AG04450 (cell line): ENCODE results near the gene NECAB3. TPM values are rescaled to one million over a fixed set of nuclear protein-coding genes. Genes with fewer than 3 reads are reported as not detected.

Source experiments
- CTCF ChIA-PET: fragments of 300-600, 350-600 bp; formaldehyde crosslinking; extraction: SDS; loops from one replicate; lab custom pipeline; 2022; ENCODE audit warnings: antibody characterized with exemption, inconsistent platforms; lab: Charles Lee
- POLR2A ChIA-PET: fragments of 350-600 bp; formaldehyde crosslinking; extraction: SDS; loops from one replicate; lab custom pipeline; 2021; ENCODE audit warnings: antibody characterized with exemption, inconsistent platforms; lab: Yijun Ruan, JAX
- DNase-seq: peaks from one replicate; pipeline ENCODE4 v3.0.0-alpha.2; 2011; ENCODE audit warnings: low read depth, low spot score
- H3K27ac ChIP-seq: one replicate; pipeline ENCODE4 v1.5.1; 2012; ENCODE audit warnings: low read depth, low read length, control low read depth
- H3K27me3 ChIP-seq: one replicate; pipeline ENCODE4 v1.6.0; 2012; ENCODE audit warnings: low read length; ENCODE audit not compliant: control insufficient read depth, insufficient read depth
- H3K4me3 ChIP-seq: 2 replicates; pipeline ENCODE4 v1.5.1; 2011; ENCODE audit warnings: mild to moderate bottlenecking, low read depth, low read length, control low read depth
- H3K9me3 ChIP-seq: 2 replicates; pipeline ENCODE4 v1.5.1; 2012; ENCODE audit warnings: low read length; ENCODE audit not compliant: control insufficient read depth, insufficient read depth
- polyA plus RNA-seq: library from polyadenylated mRNA; depleted of rRNA; stranded (reverse); fragments of >200 nt; gene quantifications from 2 replicates; pipeline ENCODE4 v1.2.3, GENCODE V29; 2011
- TF ChIP-seq, protein P1 (sequence below): IDR thresholded peaks from 2 replicates; pipeline ENCODE4 v1.5.1; 2011; ENCODE audit warnings: low read depth, low read length, control low read depth, inconsistent platforms

NECAB3 gene
- polyA plus RNA-seq, 1 experiment, result 11.7 TPM

DNA sequence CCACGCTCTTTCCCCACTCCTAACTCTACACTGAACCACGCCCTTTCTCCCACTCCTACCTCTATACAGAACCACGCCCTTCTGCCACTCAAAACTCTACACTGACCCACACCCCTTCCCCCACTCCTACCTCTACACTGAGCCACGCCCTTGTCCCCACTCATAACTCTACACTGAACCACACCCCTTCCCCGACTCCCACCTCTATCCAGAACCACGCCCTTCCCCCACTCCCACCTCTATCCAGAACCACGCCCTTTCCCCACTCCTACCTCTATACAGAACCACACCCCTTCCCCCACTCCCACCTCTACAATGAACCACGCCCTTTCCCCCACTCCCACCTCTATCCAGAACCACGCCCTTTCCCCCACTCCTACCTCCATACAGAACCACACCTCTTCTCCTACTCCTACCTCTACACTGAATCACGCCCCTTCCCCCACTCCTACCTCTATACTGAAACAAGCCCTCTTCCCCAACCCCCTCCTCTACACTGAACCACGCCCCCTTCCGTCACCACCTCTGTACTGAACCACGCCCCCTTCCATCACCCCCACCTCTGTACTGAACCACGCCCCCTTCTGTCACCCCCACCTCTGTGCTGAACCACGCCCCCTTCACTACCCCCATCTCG lies 35.8 kb upstream of the NECAB3 start:
- TF ChIP-seq, protein P1, sequence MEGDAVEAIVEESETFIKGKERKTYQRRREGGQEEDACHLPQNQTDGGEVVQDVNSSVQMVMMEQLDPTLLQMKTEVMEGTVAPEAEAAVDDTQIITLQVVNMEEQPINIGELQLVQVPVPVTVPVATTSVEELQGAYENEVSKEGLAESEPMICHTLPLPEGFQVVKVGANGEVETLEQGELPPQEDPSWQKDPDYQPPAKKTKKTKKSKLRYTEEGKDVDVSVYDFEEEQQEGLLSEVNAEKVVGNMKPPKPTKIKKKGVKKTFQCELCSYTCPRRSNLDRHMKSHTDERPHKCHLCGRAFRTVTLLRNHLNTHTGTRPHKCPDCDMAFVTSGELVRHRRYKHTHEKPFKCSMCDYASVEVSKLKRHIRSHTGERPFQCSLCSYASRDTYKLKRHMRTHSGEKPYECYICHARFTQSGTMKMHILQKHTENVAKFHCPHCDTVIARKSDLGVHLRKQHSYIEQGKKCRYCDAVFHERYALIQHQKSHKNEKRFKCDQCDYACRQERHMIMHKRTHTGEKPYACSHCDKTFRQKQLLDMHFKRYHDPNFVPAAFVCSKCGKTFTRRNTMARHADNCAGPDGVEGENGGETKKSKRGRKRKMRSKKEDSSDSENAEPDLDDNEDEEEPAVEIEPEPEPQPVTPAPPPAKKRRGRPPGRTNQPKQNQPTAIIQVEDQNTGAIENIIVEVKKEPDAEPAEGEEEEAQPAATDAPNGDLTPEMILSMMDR, result no peak
- no peak for DNase-seq
- Histone ChIP-seq H3K4me3 (no peak overlapping the region), H3K9me3 (no peaks in the 10 kb centered on the region), H3K27ac (no peak overlapping the region), H3K27me3 (no peaks in the 10 kb centered on the region)
- POLR2A ChIA-PET, result no interaction called here
- CTCF ChIA-PET, result no interaction called here

- CTCF ChIA-PET, result no interaction called here
- H3K9me3 ChIP-seq, result no peaks in the 10 kb centered on the region
- H3K4me3 ChIP-seq, result no peak overlapping the region
- POLR2A ChIA-PET, result no interaction called here
- H3K27me3 ChIP-seq, result no peaks in the 10 kb centered on the region
- no peak overlapping the region for H3K27ac ChIP-seq
- TF ChIP-seq, protein P1, result no peak
- DNase-seq, result no peak
Observed at GRCh38 chr20:33709398-33709797, 35.2 kb upstream of the NECAB3 start.

- TF ChIP-seq, protein P1, result no peak
- POLR2A ChIA-PET, result no interaction called here
- no peak overlapping the region for H3K4me3 ChIP-seq
- H3K27ac ChIP-seq, result no peak overlapping the region
- H3K27me3 ChIP-seq, result no peaks in the 10 kb centered on the region
- CTCF ChIA-PET, result no interaction called here
- H3K9me3 ChIP-seq, result no peaks in the 10 kb centered on the region
- DNase-seq, result no peak
Observed at GRCh38 chr20:33707668-33708067, 33.4 kb upstream of the NECAB3 start.

DNA sequence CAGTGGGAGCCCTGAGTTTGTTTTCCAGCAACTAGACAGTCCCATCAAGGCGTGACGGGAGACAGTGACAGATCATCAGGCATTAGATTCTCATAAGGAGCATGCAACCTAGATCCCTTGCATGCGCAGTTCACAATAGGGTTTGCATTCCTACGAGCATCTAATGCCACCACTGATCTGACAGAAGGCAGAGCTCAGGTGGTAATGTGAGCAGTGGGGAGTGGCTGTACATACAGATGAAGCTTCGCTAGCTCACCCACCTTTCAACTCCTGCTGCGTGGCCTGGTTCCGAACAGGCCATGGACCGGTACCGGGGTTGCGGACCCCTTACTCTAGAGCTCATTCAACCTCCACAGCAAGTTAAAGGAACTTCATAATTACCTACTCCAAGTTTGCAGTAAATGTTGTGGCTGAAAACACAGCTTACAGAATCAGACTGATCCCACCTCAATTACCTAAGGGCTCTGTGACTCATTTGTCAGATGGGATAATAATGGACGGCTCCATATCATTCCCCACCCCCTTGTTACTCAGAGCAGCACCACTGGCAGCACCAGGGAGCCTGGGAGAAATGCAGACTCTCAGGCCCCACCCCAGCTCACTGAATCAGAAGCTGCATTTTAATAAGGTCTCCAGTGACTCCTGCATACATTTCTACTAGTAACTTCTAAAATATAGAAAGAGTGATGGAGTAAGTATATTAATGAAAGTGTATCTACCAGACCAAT lies 30.1 kb upstream of the NECAB3 start:
- Histone ChIP-seq H3K4me3 (no peak overlapping the region), H3K27me3 (no peaks in the 10 kb centered on the region), H3K9me3 (peaks cover 8% of the 10 kb centered on the region; the same call in 1 of the 2 replicates), H3K27ac (no peak overlapping the region)
- TF ChIP-seq, protein P1, result no peak
- DNase-seq, result no peak
- CTCF ChIA-PET, result no interaction called here
- POLR2A ChIA-PET, result no interaction called here

DNA sequence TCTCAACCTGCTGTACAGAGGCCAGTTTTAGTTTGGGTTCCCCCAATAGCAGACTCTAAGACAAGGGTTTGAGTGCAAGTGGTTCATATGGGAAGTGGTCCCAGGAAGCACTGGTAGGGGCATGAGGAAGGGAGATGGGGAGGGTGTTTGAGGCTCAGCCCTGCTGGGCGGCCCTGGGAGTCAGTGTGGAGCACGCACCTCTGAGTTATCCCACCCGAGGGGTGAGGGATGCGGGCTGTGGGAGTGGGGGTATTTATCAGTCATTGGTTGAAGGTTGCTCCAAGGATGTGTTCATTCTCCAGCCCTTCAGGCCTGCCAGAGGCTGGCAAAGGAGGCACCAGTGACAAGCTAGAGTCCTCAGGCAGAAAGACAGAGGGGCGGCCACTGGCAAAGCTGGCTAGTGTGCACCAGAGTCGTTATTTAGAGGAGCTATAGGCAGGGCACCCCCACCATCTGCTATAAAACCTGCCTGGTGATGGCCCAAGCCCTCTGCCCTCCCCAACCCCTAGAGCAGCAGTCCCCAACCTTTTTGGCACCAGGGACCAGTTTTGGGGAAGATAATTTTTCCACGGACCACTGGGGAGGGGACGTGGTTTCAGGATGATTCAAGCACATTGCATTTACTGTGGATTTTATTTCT lies 29.4 kb upstream of the NECAB3 start:
- no peak overlapping the region for H3K27ac ChIP-seq

More for the DNA sequence above, 29.4 kb upstream of the NECAB3 start:
- Histone ChIP-seq H3K4me3 (no peak overlapping the region), H3K27me3 (no peaks in the 10 kb centered on the region), H3K9me3 (peaks cover 11% of the 10 kb centered on the region; the same call in 1 of the 2 replicates)
- ChIA-PET CTCF (no interaction called here), POLR2A (no interaction called here)
- TF ChIP-seq, protein P1, result no peak
- no peak for DNase-seq
